Activated CD4-positive, alpha-beta T cell treated with anti-CD3 and anti-CD28 coated beads, Interleukin-2, amount 10 ng/mL, durations not matched to agents 24 days and 14 days (primary cell): ENCODE measurements around the gene TCEAL7. TPM values are rescaled to one million over a fixed set of nuclear protein-coding genes. Genes with fewer than 3 reads are reported as not detected.
"Not testable (repeated sequence)": the region's sequence is repeated elsewhere in the genome, so short reads cannot be mapped to it uniquely, and the experiment has no call there.

Experiments
- DNase-seq: peaks from one replicate; pipeline ENCODE4 v3.0.0; 2022
- H3K27ac Mint-ChIP-seq: one replicate; pipeline ENCODE4 v1.8.0; 2022; ENCODE audit warnings: mild to moderate bottlenecking, mixed read lengths
- H3K27me3 Mint-ChIP-seq: one replicate; pipeline ENCODE4 v1.8.0; 2022; ENCODE audit warnings: mixed read lengths
- H3K36me3 Mint-ChIP-seq: one replicate; pipeline ENCODE4 v1.8.0; 2022; ENCODE audit warnings: low read depth, mild to moderate bottlenecking, mixed read lengths
- H3K4me1 Mint-ChIP-seq: one replicate; pipeline ENCODE4 v1.8.0; 2021; ENCODE audit warnings: mixed read lengths
- H3K4me3 Mint-ChIP-seq: one replicate; pipeline ENCODE4 v1.8.0; 2022; ENCODE audit warnings: mild to moderate bottlenecking, moderate library complexity, mixed read lengths
- H3K9me3 Mint-ChIP-seq: one replicate; pipeline ENCODE4 v1.8.0; 2021; ENCODE audit warnings: mixed read lengths
- intact Hi-C: fragments of 100-400 bp; cut with micrococcal nuclease; formaldehyde crosslinking; loops from one replicate; pipeline ENCODE4 v1.15.1; 2023
- total RNA-seq: library from RNA; stranded (reverse); gene quantifications from 2 replicates; pipeline ENCODE4 v1.2.3, GENCODE V29; 2022

TCEAL7 gene
- total RNA-seq, 1 donor from 2014 or later, result not detected

GRCh38 chrX:103356858-103357257 lies 26.8 kb downstream of the TCEAL7 start:
- no peaks in the 10 kb centered on the region for H3K9me3 Mint-ChIP-seq
- peak overlapping the region; percentile 79 for H3K4me3 Mint-ChIP-seq
- peaks cover 7% of the 10 kb centered on the region for H3K4me1 Mint-ChIP-seq
- peaks cover 7% of the 10 kb centered on the region for H3K27me3 Mint-ChIP-seq
- no peak for DNase-seq
- no peaks in the 10 kb centered on the region for H3K36me3 Mint-ChIP-seq
- no peak overlapping the region for H3K27ac Mint-ChIP-seq
- intact Hi-C loops, result no loop called here

GRCh38 chrX:103357871-103358270 lies 27.8 kb downstream of the TCEAL7 start:
- intact Hi-C loops, result no loop called here
- no peak overlapping the region for H3K4me3 Mint-ChIP-seq
- no peaks in the 10 kb centered on the region for H3K9me3 Mint-ChIP-seq
- H3K27me3 Mint-ChIP-seq, result peaks cover 7% of the 10 kb centered on the region
- DNase-seq, result no peak
- peaks cover 7% of the 10 kb centered on the region for H3K4me1 Mint-ChIP-seq
- no peaks in the 10 kb centered on the region for H3K36me3 Mint-ChIP-seq
- H3K27ac Mint-ChIP-seq, result no peak overlapping the region

GRCh38 chrX:103359605-103360004 lies 29.6 kb downstream of the TCEAL7 start:
- H3K4me3 Mint-ChIP-seq, H3K9me3 Mint-ChIP-seq, H3K27me3 Mint-ChIP-seq, H3K27ac Mint-ChIP-seq, intact Hi-C loops, DNase-seq, H3K4me1 Mint-ChIP-seq, H3K36me3 Mint-ChIP-seq: not testable (repeated sequence)

GRCh38 chrX:103360092-103360491 lies 30.1 kb downstream of the TCEAL7 start:
- H3K27ac Mint-ChIP-seq, result no peak overlapping the region
- intact Hi-C loops, result no loop called here
- no peak for DNase-seq
- no peaks in the 10 kb centered on the region for H3K9me3 Mint-ChIP-seq
- H3K4me3 Mint-ChIP-seq, result no peak overlapping the region
- peaks cover 7% of the 10 kb centered on the region for H3K27me3 Mint-ChIP-seq
- peaks cover 7% of the 10 kb centered on the region for H3K4me1 Mint-ChIP-seq
- H3K36me3 Mint-ChIP-seq, result no peaks in the 10 kb centered on the region

GRCh38 chrX:103360916-103361315 lies 30.9 kb downstream of the TCEAL7 start:
- no peak for DNase-seq
- Mint-ChIP-seq H3K4me3 (no peak overlapping the region), H3K27me3 (peaks cover 7% of the 10 kb centered on the region), H3K36me3 (no peaks in the 10 kb centered on the region), H3K27ac (no peak overlapping the region), H3K9me3 (no peaks in the 10 kb centered on the region), H3K4me1 (peaks cover 6% of the 10 kb centered on the region)
- intact Hi-C loops, result no loop called here

GRCh38 chrX:103361798-103362197 lies 31.8 kb downstream of the TCEAL7 start:
- DNase-seq, result no peak
- no peak overlapping the region for H3K27ac Mint-ChIP-seq
- intact Hi-C loops, result no loop called here

GRCh38 chrX:103362474-103362873 lies 32.4 kb downstream of the TCEAL7 start:
- Mint-ChIP-seq H3K27ac (no peak overlapping the region), H3K4me1 (peaks cover 3% of the 10 kb centered on the region), H3K27me3 (peaks cover 5% of the 10 kb centered on the region), H3K36me3 (no peaks in the 10 kb centered on the region), H3K9me3 (no peaks in the 10 kb centered on the region), H3K4me3 (no peak overlapping the region)
- intact Hi-C loops, result no loop called here
- no peak for DNase-seq

More at GRCh38 chrX:103361798-103362197, 31.8 kb downstream of the TCEAL7 start:
- Mint-ChIP-seq H3K4me1 (peaks cover 3% of the 10 kb centered on the region), H3K27me3 (peaks cover 5% of the 10 kb centered on the region), H3K4me3 (no peak overlapping the region), H3K36me3 (no peaks in the 10 kb centered on the region), H3K9me3 (no peaks in the 10 kb centered on the region)

GRCh38 chrX:103363046-103363445 lies 33.0 kb downstream of the TCEAL7 start:
- H3K9me3 Mint-ChIP-seq, result no peaks in the 10 kb centered on the region
- DNase-seq, result no peak
- intact Hi-C loops, result no loop called here
- peaks cover 2% of the 10 kb centered on the region for H3K27me3 Mint-ChIP-seq
- H3K4me3 Mint-ChIP-seq, result no peak overlapping the region
- H3K36me3 Mint-ChIP-seq, result no peaks in the 10 kb centered on the region
- H3K27ac Mint-ChIP-seq, result no peak overlapping the region
- H3K4me1 Mint-ChIP-seq, result no peaks in the 10 kb centered on the region

- no peaks in the 10 kb centered on the region for H3K9me3 Mint-ChIP-seq
- H3K27ac Mint-ChIP-seq, result no peak overlapping the region
- H3K27me3 Mint-ChIP-seq, result peaks cover 3% of the 10 kb centered on the region
- intact Hi-C loops, result no loop called here
- no peak overlapping the region for H3K4me3 Mint-ChIP-seq
- H3K4me1 Mint-ChIP-seq, result no peaks in the 10 kb centered on the region
- H3K36me3 Mint-ChIP-seq, result no peaks in the 10 kb centered on the region
- DNase-seq, result no peak
Observed at GRCh38 chrX:103367502-103367901, 37.5 kb downstream of the TCEAL7 start.

GRCh38 chrX:103369479-103369878 lies 39.4 kb downstream of the TCEAL7 start:
- Mint-ChIP-seq H3K9me3 (no peaks in the 10 kb centered on the region), H3K27me3 (peaks cover 3% of the 10 kb centered on the region), H3K36me3 (no peaks in the 10 kb centered on the region), H3K27ac (no peak overlapping the region), H3K4me3 (no peak overlapping the region), H3K4me1 (no peaks in the 10 kb centered on the region)
- DNase-seq, result no peak
- intact Hi-C loops, result no loop called here

GRCh38 chrX:103372886-103373285 lies 42.8 kb downstream of the TCEAL7 start:
- Mint-ChIP-seq H3K9me3 (no peaks in the 10 kb centered on the region), H3K36me3 (no peaks in the 10 kb centered on the region), H3K27ac (no peak overlapping the region), H3K4me3 (no peak overlapping the region), H3K4me1 (peaks cover 3% of the 10 kb centered on the region), H3K27me3 (peaks cover 4% of the 10 kb centered on the region)
- DNase-seq, result no peak
- intact Hi-C loops, result no loop called here

- no peaks in the 10 kb centered on the region for H3K9me3 Mint-ChIP-seq
- peaks cover 3% of the 10 kb centered on the region for H3K4me1 Mint-ChIP-seq
- no peak overlapping the region for H3K4me3 Mint-ChIP-seq
- DNase-seq, result no peak
- H3K27ac Mint-ChIP-seq, result no peak overlapping the region
- intact Hi-C loops, result no loop called here
- H3K27me3 Mint-ChIP-seq, result peaks cover 4% of the 10 kb centered on the region
- no peaks in the 10 kb centered on the region for H3K36me3 Mint-ChIP-seq
Observed at GRCh38 chrX:103373581-103373980, 43.5 kb downstream of the TCEAL7 start.

- no peaks in the 10 kb centered on the region for H3K9me3 Mint-ChIP-seq
- peaks cover 4% of the 10 kb centered on the region for H3K27me3 Mint-ChIP-seq
- H3K27ac Mint-ChIP-seq, result peak within 1 kb of the TSS; percentile 12
- intact Hi-C loops, result no loop called here
- peak within 1 kb of the TSS; percentile 68 for H3K4me3 Mint-ChIP-seq
- no peaks in the 10 kb centered on the region for H3K36me3 Mint-ChIP-seq
- peak; percentile 66 for DNase-seq
- peaks cover 3% of the 10 kb centered on the region for H3K4me1 Mint-ChIP-seq
Observed at GRCh38 chrX:103376118-103376978, 46.3 kb downstream of the TCEAL7 start, which contains the start of gene BEX3. BEX3 (plus strand) TSS chrX:103376538; CDS start chrX:103377522, 984 bp downstream.

GRCh38 chrX:103376979-103377324 lies 46.9 kb downstream of the TCEAL7 start:
- peaks cover 4% of the 10 kb centered on the region for H3K27me3 Mint-ChIP-seq
- peak overlapping the region; percentile 68 for H3K4me3 Mint-ChIP-seq
- H3K9me3 Mint-ChIP-seq, result no peaks in the 10 kb centered on the region
- no peak overlapping the region for H3K27ac Mint-ChIP-seq
- no peak for DNase-seq
- intact Hi-C loops, result no loop called here
- peaks cover 3% of the 10 kb centered on the region for H3K4me1 Mint-ChIP-seq
- no peaks in the 10 kb centered on the region for H3K36me3 Mint-ChIP-seq

GRCh38 chrX:103378990-103379389 lies 49.0 kb downstream of the TCEAL7 start:
- no peak overlapping the region for H3K27ac Mint-ChIP-seq
- H3K4me1 Mint-ChIP-seq, result peaks cover 3% of the 10 kb centered on the region
- H3K36me3 Mint-ChIP-seq, result no peaks in the 10 kb centered on the region
- peaks cover 3% of the 10 kb centered on the region for H3K27me3 Mint-ChIP-seq
- intact Hi-C loops, result no loop called here
- no peak for DNase-seq
- H3K4me3 Mint-ChIP-seq, result no peak overlapping the region
- H3K9me3 Mint-ChIP-seq, result no peaks in the 10 kb centered on the region
